ENCODE data around the gene TBX6.
A peak's percentile ranks its signal among the peaks of the same experiment; 100 is the strongest.

Gene TBX6

DNA sequence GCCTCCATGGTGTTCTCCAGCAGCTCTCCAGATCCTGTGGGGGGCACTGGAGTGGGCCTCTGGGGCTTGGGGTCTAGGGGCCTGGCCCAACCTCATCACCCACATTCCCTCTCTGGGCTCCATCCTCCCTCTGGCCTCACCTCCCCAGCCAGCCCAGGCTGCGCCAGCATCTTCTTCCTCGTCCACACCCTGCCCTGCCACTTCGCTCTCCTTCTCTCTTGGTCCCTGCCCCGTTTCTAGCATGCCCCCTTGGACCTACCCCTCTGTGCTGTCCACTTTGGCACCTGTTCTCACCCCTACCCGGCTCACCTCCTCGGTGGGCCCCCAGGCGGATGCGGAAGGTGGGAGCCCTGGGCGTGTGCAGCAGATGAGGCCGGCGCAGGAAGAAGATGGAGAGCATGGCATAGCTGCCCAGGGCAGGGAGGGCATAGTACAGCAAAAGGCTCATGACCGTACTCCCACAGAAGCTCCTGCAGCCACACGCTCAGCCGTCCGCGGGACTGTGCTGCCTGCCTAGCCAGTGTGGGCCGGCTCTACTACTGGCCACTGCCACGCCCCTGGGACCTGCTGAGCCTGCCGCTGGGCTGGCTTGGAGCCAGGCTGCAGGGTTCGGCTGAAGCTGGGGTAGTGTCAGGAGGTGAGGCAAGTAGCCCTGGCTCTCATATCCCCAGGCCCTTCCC is 21.4 kb upstream of the TBX6 start, which contains the start of gene GDPD3:
TSS of gene GDPD3 (minus strand) at position 507 of the 680 bp plus-strand sequence. CDS start at position 448, 59 bp downstream.
- no peak for DNase-seq

DNA sequence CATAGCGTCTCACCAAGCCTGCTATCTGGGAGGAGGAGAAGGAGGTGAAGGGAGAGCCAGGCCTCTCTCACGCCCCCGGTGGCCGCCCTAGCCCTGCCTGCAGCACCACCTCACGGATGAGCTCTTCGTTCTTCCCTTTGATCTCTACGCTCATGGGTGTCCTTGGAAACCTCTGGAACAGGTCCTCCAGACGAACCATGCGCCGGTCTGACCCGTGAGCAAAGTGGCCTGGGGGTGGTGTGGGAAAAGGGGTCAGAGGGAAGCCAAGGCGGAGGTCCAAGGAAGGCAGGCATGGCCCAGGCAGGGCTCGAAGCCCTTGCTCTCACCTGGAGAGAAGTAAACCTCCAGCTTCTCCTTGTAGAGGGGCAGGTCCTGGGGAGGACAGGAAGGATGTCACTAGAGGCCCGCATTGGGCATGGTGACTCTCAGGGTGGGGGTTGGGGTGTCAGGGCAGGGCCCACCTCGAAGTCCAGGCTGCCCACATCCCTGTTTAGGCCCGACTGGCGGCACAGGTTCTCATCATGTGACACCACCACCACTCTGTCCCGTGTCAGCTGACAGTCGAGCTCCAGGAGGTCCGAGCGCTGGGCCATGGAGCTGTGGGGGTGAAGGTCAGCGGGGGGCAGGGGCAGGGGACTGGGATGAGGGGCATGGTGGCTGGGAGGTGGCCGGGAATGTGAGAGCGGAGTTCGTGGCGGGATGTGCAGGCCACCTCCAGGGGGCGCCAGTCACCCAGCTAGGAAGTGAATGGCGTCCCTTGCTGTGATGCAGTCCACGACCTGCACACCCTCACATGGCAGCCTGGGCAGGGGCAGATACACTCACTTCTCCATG is 20.7 kb upstream of the TBX6 start:
- DNase-seq: peak; percentile 62

DNA sequence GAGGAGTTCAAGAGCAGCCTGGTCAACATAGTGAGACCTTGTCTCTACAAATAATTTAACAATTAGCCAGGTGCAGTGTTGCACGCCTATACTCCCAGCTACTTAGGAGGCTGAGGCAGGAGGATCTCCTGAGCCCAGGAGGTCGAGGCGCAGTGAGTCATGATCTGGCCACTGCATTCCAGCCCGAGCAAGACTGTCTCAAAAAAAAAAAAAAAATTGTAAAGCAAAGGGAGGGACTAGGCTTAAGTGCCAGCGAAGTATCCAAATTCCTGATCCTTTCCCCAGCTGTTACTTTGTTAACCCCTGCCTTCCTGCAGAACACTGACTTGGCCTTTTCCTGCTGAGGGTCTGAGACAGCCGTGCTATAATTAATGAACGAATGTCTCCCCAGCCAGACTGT is 18.9 kb upstream of the TBX6 start:
- DNase-seq: no peak

DNA sequence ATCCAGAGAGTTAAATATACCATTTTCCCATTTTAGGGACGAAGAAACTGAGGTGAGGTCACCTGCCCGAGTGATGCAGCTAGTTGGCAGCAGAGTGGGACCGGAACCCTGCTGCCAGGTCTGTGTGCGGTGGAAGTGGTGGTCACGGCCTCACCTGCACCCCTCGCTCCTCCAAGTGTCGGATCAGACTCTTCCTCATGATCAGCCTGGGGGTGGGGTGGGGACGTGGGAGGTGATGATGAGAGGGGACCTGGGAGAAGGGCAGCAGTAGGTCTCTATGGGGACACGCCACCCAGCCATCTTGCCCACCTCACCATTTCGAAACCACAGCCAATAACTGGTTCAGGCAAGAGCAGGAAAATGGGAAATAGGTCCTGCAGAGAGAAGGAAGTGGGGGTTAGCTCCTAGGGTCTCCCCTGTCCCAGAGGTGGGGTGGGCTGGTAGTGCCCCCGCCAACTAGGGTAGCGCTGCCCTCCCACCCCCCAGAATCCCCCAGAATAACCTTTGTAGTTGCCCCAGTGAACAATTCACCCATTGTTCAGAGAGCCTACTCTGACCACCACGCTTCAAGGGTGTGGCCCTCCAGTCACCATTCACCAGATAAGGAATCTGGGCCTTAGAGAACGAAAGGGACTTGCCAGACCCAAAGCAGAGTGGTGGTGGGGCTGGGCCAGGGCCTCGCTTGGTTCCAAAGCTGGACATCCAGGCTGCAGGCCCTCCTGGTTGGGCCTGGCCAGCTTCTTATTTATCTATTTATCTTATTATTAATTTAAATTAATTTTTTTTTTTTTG is 16.5 kb upstream of the TBX6 start:
- no peak for DNase-seq

DNA sequence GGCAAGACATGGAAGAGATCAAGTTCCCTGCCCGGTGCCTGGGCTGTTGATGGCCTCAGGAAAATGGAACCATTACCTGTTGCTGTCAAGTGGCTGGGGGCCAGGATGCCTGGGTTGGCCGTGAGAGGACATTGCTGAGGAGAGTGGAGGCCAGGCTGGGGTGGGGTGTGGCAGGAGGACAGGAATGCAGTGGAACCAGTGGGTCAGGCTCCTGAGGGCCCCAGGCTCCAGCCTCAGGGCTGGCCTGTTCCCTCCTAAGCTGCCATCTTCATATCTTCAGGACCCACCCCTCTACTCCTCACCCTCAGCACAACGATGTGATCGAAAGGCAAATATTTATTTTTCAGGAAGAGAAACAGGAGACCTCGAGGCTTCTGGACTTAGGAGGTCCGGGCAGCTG is 12.8 kb upstream of the TBX6 start:
- DNase-seq: no peak

DNA sequence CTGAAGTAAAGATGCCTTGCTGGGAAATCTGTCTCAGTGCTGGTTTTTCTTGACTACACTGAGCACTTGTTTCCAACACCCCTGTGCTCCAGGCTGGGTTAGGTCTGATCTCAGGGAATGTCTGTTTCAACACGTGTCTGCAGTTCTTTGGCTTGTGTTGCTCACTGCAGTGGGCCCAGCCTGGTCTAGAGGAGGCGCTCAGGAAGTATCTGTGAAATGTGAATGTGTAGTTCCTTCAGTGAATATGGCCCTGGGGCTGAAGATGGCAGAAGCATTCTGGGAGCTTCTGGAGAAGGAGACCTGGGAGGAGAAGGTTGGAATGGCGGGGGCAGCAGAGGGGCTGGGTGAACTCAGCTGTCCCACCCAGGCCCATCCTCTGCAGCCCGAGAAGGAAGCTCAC is 12.4 kb upstream of the TBX6 start:
- DNase-seq: no peak

DNA sequence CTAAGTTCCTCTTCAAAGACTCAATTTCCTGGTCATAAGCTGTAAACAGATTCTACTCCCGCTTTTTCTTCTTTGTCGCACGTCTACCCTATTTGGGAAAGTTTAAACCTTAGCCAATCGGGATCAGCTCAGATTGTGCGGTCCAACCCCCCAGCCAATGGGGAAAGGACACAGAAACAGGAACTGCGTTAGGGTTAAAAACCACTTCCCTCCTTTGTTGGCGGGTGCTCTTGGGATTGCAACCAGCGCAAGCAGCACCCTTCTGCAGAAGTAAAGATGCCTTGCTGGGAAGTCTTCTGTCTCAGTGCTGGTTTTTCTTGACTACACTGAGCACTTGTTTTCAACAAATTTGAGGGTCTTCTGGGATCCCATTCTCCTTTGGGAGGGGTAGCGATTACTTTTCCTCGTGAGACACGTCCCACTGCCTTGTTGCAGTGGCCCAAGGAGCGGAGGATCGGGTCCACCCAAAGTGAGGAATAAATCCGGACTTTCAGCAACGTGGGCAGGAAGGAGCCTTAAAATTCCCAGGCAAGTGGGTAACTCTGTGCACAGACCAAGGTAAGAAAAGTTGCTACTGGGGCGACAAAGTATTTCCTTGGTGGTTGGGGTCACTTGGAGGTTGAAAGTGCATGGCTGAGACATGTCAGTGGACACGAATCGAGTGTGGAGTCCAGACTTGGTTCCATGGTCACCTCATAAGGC is 5.3 kb upstream of the TBX6 start:
- peak; percentile 39 for DNase-seq

DNA sequence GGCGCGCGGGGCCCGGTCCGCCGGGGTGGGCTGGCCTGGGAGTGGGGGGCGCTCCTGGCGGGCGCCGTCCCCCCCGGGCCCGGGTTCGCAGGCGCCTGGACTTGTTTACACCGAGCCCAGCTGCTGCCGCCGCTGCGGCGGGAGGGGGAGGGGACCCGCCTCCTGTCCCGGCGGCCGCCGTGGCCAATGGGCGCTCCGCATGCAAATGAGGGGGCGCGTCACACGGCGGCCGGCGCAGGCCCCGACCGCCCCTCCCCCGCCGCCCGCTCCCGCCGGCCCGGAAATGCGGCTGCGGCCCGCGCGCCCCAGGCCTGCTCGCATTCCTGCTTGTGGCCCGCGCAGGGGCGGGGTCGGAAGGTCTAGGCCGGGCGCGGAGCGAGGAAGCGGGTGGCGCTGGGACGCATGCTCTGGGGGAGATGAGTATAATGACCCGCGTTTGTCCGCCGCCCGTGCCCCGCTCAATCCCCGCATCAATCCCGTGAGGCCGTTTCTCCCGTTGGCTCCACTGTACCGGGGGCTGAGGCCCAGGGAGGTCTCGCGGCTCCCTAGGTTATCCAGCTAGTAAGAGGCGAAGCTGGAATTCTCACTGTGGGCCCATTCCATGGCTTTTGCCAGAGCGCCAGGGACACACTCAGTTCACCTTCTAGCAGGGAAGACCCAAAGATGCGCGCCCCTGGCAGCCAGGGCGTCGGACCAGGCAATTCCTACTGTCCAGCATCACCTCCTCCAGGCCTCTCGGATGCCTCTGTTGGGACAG is 4.6 kb upstream of the TBX6 start, which contains the start of gene YPEL3:
TSS of gene YPEL3 (minus strand) at position 109 of the 757 bp plus-strand sequence. CDS start 731 bp downstream, outside the sequence.
- peak; percentile 91 for DNase-seq

DNA sequence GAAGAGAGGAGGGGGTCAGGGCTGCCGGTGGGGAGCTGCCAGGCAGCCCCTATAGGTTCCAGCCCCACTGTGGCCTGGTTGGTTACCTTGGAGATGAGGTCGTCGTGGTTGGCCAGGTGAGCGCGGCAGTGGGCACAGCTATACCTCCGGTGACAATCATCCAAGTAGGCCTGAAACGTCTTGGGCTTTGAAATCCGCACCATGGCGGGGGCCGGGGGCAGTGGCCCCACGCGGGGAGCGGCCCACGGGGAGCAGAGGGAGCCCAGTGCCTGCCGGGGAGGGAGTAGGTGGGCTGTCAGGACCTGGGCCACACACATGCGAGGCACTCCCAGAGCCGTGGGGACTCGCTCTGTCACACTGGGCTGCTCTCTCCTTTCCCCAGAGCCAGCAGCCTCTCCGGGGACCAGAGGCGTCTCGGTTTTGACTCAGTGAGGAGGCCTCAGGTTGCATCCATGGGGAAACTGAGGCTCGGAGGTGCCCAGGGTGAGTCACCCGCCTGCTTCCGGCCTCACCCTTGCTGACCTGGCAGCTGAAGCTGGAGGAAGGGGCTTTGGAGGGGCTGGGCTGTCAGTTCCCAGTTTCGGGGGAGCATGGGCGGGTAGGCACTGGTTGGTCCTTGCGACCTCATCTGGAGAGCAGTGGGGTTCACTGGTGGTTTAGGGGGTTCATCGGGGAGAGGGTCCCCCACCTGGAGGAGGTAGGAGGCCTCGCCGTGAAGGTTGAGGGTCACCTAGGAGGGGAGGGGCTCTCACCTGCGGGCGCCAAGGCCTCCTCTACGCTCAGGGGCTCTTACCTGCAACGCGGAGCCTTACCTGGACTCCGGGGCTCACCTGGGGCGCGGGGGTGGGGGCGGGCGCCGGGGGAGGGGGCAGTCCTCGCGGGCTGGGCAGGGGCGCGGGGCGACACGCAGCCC is 3.7 kb upstream of the TBX6 start:
- DNase-seq: no peak

DNA sequence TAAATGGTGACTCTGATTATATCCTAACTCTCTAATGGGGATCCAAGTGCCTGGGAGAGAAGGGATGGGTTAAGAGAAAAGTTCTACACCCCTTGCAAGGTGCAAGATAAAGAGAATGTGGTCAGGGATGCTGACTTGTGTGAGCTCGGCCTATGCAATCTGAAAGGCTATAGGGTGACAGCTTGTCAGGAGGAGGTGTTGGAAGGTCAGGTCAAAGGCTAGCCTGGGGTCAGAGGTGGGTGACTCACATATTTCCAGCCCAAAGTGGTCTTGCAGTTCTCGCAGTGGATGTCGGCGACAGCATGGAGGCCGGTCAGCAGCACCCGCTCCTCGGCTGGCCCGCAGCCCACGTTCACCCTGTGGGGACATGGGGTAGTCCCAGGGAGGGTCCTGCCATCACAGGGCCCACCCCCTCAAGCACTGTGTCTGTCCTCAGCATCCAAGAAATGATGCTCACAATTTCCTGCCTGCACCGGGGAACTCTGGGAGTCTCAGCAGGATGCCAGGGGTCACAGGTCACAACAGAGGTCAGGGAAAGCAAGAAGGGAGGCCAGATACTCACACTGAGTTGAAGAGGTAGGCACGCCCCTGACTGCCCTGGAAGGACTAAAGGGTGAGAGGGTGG is 2.9 kb upstream of the TBX6 start:
- DNase-seq: no peak

DNA sequence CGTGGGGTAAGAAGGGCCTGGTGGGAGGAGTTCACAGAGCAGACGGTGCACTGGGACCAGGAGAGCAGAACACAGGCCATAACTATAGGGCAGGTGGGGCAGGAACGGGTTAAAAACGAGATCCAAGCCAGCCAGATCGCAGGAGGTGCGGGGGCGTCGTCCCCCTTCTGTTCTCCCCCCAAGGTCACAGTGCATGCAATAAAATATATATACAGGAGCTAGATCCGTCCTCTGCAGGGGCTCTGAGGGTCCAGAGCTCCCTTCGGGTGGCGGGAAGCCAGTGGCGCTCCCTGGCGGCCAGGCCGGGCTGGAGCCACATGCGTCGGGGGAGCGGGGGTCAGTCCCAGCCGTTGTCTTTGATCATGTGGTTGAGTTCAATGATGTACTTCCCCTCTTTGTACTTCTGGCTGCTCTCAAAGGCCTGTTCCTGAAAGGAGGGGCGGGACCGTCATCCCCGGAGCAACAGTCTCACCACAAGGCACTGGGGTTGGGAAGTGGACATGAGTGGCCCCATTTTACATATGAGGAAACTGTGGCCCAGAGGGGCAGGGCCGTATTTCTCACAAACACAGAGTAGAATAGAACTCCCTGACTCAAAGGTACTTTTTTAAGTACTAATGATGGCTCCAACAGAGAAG is 768 bp upstream of the TBX6 start:
- peak; percentile 81 for DNase-seq

DNA sequence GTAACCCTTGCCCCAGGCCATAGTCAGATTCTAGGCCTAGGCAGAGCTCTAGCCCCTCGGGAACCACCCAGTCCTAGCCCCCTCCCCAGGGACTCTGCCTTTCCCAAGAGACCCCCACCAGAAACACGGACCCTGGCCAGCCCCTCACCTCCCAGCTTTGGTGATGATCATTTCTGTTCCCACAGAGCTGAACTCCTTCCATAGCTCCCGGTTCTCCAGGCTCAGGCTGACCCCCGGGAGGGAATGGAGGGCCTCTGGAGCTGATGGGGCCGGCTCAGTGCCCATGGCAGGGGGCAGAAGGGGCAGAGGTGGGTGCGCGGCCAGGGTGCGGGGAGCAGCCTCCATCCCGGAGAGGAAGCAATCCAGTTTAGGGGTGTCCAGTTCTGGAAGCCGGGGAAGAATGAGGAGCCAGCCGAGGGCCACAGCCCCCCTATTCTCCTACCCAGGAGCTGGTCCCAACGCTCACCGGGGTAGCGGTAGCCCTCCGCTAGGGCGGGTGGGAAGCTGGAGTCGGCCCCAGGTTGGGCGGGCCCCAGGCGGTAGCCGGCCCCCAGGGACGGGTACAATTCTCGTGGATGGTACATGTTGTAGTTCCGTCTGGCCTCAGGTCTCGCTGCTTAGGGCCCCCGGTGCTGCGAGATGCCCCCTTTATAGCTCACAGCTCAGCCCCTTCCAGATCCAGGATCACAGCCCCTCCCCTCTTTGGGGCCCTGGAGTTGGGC is 953 bp downstream of the TBX6 start:
- no peak for DNase-seq

DNA sequence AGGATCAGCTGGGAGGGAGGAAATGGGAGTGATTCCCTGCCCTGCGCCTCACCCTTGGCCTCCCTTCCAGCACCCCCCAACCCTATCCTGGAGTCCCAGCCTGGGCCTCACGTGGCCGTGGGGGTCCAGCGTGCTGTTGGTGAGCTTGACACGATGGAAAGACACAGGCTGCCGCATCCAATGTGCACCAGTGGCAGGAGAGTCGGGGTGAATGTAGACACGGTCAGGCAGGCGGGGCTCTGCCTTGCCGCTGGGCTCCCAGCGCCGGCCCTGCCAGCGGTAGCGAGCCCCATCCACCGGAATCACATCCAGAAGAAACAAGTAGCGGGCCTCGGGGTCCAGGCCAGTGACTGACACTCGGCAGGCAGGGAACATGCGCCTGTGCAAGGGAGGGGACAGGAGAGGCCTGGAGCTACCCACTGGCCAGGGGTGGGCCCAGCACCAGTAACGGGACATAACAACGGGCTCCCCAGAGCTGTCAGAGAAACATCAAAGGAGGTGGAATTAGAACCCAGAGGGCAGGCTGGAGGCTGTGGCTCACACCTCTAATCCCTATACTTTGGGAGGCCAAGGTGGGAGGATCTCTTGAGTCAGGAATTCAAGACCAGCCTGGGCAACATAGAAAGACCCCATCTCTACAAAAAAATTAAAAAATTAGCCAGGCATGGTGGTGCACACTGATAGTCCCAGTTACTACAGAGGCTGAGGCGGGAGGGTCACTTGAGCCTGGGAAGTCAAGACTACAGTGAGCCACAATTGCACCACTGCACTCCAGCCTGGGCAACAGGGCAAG is 2.7 kb downstream of the TBX6 start:
- DNase-seq: no peak

DNA sequence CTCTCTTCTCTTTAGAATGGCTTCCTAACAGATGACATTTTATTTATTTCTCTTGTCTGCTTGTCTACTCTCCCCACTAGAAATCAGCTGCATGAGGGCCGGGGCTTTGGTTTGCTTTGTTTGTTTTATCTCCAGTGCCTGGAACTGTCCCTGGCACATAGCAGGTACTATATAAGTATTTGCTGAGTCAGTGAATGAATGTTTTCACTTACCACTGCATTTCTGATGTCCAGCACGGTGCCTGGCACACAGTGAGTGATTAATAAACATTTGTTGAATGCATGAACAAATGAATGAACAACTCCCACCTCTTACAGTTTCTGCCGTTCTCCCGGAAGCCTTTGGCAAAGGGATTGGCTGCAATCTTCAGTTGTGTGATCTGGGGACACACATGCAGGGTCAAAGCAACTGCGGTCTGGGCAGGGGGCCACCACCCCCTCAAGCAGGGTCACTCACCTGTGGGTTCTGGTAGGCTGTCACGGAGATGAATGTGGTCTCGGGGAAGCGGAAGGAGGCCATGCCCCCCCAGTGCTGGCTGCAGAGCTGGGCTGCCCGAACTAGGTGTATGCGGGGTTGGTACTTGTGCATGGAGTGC is 3.4 kb downstream of the TBX6 start:
- no peak for DNase-seq

DNA sequence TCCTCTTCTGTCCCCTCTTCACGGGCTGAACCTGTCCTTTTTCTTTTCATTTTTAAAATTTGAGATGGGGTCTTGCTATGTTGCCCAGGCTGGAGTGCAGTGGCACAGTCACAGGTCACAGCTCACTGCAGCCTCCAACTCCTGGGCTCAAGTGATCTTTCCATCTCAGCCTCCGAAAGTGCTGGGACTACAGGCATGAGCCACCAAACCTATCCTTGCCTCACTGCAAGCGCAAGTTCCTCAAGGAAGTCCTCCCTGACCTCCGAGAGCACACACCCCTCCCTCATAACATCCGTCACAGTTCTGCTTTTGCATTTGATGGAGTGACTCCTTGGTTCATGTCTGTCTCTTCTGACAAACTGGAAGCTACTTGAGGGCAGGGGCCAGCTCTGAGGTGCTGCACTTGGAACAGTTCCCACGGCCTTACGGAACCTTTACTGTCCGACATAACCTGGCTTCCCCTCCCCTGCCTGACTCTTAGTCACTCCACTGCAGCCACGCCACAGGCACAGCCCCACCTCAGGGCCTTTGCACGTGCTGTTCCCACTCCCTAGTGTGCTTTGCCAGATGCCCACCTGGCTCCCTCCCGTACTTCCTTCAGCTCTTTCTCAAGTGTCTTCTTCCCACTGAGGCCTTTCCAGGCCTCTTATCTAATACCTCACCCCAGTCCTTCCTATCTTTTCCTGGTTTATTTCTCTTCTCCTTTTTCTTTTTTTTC is 4.4 kb downstream of the TBX6 start:
- no peak for DNase-seq

DNA sequence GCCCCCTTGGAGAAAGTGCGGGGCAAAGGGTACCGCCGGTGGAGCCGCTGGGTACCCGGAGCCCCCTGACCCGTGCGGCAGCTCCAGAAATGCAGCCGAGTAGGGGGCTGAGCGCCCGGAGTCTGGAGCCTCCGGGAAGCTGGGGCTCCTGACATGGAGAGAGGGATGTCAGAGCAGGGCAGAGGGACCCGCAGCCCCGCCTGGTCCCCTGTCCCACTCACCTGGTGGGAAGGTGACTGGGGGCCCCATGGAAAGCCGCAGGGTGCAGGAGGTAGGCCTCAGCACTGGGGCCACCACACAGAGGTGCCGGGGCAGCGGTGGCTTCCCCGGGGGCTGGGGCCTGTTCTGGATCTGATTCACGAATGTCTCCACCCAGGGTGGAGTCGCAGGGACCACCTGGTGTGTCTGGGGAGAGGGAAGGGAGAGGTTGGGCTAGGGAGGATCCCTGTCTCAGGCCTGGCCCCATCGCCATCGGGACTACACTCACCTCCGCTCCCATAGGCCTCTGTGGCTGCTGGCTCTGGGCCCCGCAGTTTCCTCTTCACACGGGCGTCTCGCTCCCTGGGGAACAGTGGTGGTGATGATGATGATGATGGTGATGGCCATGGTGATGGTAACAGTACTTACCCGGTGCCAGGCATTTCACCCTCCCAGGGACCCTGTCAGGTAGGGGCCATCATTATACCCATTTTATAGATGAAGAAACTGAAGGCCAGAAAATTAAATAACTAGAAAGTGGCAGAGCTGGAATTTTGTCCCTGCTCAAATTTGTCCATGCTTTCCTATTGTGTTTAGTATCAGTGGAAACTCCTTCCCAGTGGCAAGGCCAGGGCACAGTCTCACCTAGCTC is 5.2 kb downstream of the TBX6 start:
- no peak for DNase-seq

Data from CD4-positive, alpha-beta T cell treated with Interleukin-10 for 1 hour (primary cell).